HepG2 (cell line): Measurements from ENCODE around the gene EWSR1. TPM values are rescaled to one million over a fixed set of nuclear protein-coding genes. Genes with fewer than 3 reads are reported as not detected.

ENCODE experiments used
- EHMT2 ChIP-seq: fragments of 200-600 bp; sonication (generic); IDR thresholded peaks from 2 replicates; pipeline ENCODE4 v1.7.0; 2017; ENCODE audit warnings: antibody characterized with exemption, low read depth, low read length, borderline replicate concordance
- GATAD2A ChIP-seq: IDR thresholded peaks from 2 replicates; pipeline ENCODE4 v1.6.1; 2016
- HMG20A ChIP-seq: IDR thresholded peaks from 2 replicates; pipeline ENCODE4 v1.6.1; 2016; ENCODE audit warnings: borderline replicate concordance
- ISX ChIP-seq: sonication (generic); formaldehyde crosslinking; conservative IDR thresholded peaks from 2 replicates; pipeline ENCODE4 v1.5.0; 2020; ENCODE audit warnings: missing genetic modification reagents
- KDM2A ChIP-seq: sonication (generic); formaldehyde crosslinking; IDR thresholded peaks from 2 replicates; pipeline ENCODE4 v1.4.0; 2020; ENCODE audit warnings: low read depth, missing genetic modification reagents, borderline replicate concordance
- POLR2AphosphoS5 ChIP-seq: IDR thresholded peaks from 2 replicates; pipeline ENCODE4 v1.6.1; 2012; ENCODE audit warnings: low read depth, low read length
- PRMT3 ChIP-seq: sonication (generic); formaldehyde crosslinking; IDR thresholded peaks from 2 replicates; pipeline ENCODE4 v1.8.1; 2022; ENCODE audit warnings: low read depth, mild to moderate bottlenecking, moderate library complexity, missing genetic modification reagents, borderline replicate concordance
- RBM22 ChIP-seq: fragments of 200-400 bp; formaldehyde crosslinking; optimal IDR thresholded peaks from 2 replicates; pipeline ENCODE3; 2017; ENCODE audit warnings: mild to moderate bottlenecking, low read length, moderate library complexity
- SALL1 ChIP-seq: sonication (generic); formaldehyde crosslinking; IDR thresholded peaks from 2 replicates; pipeline ENCODE4 v1.8.0; 2022; ENCODE audit warnings: mild to moderate bottlenecking, missing genetic modification reagents
- TMF1 ChIP-seq: sonication (generic); formaldehyde crosslinking; IDR thresholded peaks from 2 replicates; pipeline ENCODE4 v1.8.1; 2022; ENCODE audit warnings: low read depth, missing genetic modification reagents
- XRCC5 ChIP-seq: fragments of 200-400 bp; formaldehyde crosslinking; optimal IDR thresholded peaks from 2 replicates; pipeline ENCODE3; 2017; ENCODE audit warnings: mild to moderate bottlenecking, low read length
- ZBTB38 ChIP-seq: sonication (generic); formaldehyde crosslinking; IDR thresholded peaks from 2 replicates; pipeline ENCODE4 v1.5.1; 2020; ENCODE audit warnings: mild to moderate bottlenecking, missing genetic modification reagents
- ZIK1 ChIP-seq: sonication (generic); formaldehyde crosslinking; IDR thresholded peaks from 2 replicates; pipeline ENCODE4 v1.5.0; 2020; ENCODE audit warnings: mild to moderate bottlenecking, low read depth, missing genetic modification reagents, borderline replicate concordance
- ZNF207 ChIP-seq: fragments of 450-650 bp; IDR thresholded peaks from 2 replicates; pipeline ENCODE4 v1.6.1; 2016; ENCODE audit warnings: antibody characterized with exemption, borderline replicate concordance
- ZNF33B ChIP-seq: sonication (generic); formaldehyde crosslinking; IDR thresholded peaks from 2 replicates; pipeline ENCODE4 v1.5.1; 2020; ENCODE audit warnings: mild to moderate bottlenecking, missing genetic modification reagents
- ZNF484 ChIP-seq: sonication (generic); formaldehyde crosslinking; IDR thresholded peaks from 2 replicates; pipeline ENCODE4 v1.5.1; 2020; ENCODE audit warnings: mild to moderate bottlenecking, low read depth, missing genetic modification reagents, borderline replicate concordance
- ZNF605 ChIP-seq: sonication (generic); formaldehyde crosslinking; IDR thresholded peaks from 2 replicates; pipeline ENCODE4 v1.8.0; 2022; ENCODE audit warnings: mild to moderate bottlenecking, missing genetic modification reagents
- polyA plus RNA-seq, 8 experiments: library from polyadenylated mRNA; depleted of rRNA in 3 of 8; stranded (reverse) in 7 of 8; unstranded in 1 of 8; fragments of >200 nt; fragmentation: Illumina TruSeq in 4 of 8; extraction: Trizol in 4 of 8; gene quantifications; 2 replicates each; pipeline versions ENCODE4 v1.2.1 to v1.2.3, GENCODE V29; 2011 to 2016; ENCODE audit warnings: low read depth in 4 of 8, missing spikeins in 1 of 8, mixed read lengths in 1 of 8; ENCODE audit not compliant: insufficient read depth in 1 of 8
- total RNA-seq, 5 experiments: library from RNA; depleted of rRNA; stranded (reverse); fragments of >200 nt; fragmentation: Illumina TruSeq; extraction: Trizol; gene quantifications; 2 replicates each; pipeline ENCODE4 v1.2.3, GENCODE V29; 2016; ENCODE audit warnings: low read depth in 1 of 5
- TF ChIP-seq, protein P1 (sequence below): sonication (generic); formaldehyde crosslinking; IDR thresholded peaks from 2 replicates; pipeline ENCODE4 v1.8.0; 2022; ENCODE audit warnings: mild to moderate bottlenecking, missing genetic modification reagents
- TF ChIP-seq, protein P2 (sequence below): sonication (generic); formaldehyde crosslinking; IDR thresholded peaks from 2 replicates; pipeline ENCODE4 v1.4.0; 2020; ENCODE audit warnings: missing genetic modification reagents
- TF ChIP-seq, protein P3 (sequence below): sonication (generic); formaldehyde crosslinking; IDR thresholded peaks from 2 replicates; pipeline ENCODE4 v1.9.0; 2022; ENCODE audit warnings: missing genetic modification reagents, mild to moderate bottlenecking, borderline replicate concordance
- TF ChIP-seq, protein P4 (sequence below): IDR thresholded peaks from 2 replicates; pipeline ENCODE4 v1.6.1; 2018; ENCODE audit warnings: missing genetic modification reagents, mild to moderate bottlenecking, missing compliant biosample characterization

EWSR1 gene
- total and polyA plus RNA-seq, 2 of the 13 experiments (the other 11 are each of a cell fraction or from before 2014, with no cell fraction given): 211 to 326 TPM

DNA sequence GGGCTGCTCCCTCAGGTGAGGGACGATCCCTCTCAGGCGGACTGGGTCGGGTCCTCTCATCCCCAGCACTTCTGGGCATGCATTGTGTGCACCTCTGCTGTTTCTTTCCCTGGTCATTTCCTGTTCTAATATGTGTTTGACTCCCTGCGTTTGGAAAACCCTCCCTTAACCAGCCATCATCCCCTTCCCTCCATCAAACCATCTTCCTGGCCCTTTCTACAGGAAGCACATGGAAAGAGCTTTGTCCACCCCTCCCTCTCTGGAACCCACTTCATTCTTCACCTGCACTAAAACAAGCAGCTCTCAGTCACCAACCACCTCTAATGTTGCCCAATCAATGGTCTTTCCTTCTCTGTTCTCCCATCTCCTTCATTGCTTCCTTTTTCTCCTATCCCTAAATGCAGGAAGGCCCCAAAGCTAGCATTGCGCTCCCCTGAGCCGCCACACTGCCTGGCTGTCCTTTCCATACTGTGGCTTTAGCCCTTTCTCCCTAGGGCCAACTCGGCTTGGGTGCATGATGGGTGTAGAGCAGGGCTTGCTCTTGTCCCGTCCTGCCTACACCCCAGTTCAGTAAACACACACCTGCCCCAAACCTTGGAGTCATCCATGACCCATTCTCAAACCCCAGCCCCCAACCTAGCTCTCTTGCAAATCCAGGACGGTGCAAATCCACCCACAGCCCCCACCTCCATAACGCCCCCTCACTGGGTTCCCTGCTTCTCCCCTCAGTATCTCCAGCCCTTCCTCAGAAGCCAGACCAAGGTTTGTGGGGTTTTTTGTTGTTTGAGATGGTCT lies 32.9 kb downstream of the EWSR1 start (continued):
- TF ChIP-seq ISX (no peak), ZIK1 (CRISPR knock-in tag) (no peak), EHMT2 (no peak), ZNF33B (CRISPR knock-in tag) (no peak), PRMT3 (CRISPR knock-in tag) (0 out of 2 replicates have a peak, but pooled peaks have one; percentile 51), KDM2A (peak; percentile 59; the same call in 1 of the 2 replicates), ZNF207 (no peak), SALL1 (CRISPR knock-in tag) (no peak), RBM22 (peak; percentile 97), XRCC5 (no peak), GATAD2A (no peak), POLR2AphosphoS5 (peak; percentile 54), ZBTB38 (no peak), ZNF484 (CRISPR knock-in tag) (no peak), ZNF605 (CRISPR knock-in tag) (no peak), HMG20A (no peak), TMF1 (CRISPR knock-in tag) (no peak)
- TF ChIP-seq, protein P1, sequence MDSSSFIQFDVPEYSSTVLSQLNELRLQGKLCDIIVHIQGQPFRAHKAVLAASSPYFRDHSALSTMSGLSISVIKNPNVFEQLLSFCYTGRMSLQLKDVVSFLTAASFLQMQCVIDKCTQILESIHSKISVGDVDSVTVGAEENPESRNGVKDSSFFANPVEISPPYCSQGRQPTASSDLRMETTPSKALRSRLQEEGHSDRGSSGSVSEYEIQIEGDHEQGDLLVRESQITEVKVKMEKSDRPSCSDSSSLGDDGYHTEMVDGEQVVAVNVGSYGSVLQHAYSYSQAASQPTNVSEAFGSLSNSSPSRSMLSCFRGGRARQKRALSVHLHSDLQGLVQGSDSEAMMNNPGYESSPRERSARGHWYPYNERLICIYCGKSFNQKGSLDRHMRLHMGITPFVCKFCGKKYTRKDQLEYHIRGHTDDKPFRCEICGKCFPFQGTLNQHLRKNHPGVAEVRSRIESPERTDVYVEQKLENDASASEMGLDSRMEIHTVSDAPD (CRISPR knock-in tag): no peak
- TF ChIP-seq, protein P2, sequence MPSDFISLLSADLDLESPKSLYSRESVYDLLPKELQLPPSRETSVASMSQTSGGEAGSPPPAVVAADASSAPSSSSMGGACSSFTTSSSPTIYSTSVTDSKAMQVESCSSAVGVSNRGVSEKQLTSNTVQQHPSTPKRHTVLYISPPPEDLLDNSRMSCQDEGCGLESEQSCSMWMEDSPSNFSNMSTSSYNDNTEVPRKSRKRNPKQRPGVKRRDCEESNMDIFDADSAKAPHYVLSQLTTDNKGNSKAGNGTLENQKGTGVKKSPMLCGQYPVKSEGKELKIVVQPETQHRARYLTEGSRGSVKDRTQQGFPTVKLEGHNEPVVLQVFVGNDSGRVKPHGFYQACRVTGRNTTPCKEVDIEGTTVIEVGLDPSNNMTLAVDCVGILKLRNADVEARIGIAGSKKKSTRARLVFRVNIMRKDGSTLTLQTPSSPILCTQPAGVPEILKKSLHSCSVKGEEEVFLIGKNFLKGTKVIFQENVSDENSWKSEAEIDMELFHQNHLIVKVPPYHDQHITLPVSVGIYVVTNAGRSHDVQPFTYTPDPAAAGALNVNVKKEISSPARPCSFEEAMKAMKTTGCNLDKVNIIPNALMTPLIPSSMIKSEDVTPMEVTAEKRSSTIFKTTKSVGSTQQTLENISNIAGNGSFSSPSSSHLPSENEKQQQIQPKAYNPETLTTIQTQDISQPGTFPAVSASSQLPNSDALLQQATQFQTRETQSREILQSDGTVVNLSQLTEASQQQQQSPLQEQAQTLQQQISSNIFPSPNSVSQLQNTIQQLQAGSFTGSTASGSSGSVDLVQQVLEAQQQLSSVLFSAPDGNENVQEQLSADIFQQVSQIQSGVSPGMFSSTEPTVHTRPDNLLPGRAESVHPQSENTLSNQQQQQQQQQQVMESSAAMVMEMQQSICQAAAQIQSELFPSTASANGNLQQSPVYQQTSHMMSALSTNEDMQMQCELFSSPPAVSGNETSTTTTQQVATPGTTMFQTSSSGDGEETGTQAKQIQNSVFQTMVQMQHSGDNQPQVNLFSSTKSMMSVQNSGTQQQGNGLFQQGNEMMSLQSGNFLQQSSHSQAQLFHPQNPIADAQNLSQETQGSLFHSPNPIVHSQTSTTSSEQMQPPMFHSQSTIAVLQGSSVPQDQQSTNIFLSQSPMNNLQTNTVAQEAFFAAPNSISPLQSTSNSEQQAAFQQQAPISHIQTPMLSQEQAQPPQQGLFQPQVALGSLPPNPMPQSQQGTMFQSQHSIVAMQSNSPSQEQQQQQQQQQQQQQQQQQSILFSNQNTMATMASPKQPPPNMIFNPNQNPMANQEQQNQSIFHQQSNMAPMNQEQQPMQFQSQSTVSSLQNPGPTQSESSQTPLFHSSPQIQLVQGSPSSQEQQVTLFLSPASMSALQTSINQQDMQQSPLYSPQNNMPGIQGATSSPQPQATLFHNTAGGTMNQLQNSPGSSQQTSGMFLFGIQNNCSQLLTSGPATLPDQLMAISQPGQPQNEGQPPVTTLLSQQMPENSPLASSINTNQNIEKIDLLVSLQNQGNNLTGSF: no peak
- TF ChIP-seq, protein P3, sequence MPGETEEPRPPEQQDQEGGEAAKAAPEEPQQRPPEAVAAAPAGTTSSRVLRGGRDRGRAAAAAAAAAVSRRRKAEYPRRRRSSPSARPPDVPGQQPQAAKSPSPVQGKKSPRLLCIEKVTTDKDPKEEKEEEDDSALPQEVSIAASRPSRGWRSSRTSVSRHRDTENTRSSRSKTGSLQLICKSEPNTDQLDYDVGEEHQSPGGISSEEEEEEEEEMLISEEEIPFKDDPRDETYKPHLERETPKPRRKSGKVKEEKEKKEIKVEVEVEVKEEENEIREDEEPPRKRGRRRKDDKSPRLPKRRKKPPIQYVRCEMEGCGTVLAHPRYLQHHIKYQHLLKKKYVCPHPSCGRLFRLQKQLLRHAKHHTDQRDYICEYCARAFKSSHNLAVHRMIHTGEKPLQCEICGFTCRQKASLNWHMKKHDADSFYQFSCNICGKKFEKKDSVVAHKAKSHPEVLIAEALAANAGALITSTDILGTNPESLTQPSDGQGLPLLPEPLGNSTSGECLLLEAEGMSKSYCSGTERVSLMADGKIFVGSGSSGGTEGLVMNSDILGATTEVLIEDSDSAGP (CRISPR knock-in tag): peak; percentile 25; the same call in 1 of the 2 replicates
- TF ChIP-seq, protein P4, sequence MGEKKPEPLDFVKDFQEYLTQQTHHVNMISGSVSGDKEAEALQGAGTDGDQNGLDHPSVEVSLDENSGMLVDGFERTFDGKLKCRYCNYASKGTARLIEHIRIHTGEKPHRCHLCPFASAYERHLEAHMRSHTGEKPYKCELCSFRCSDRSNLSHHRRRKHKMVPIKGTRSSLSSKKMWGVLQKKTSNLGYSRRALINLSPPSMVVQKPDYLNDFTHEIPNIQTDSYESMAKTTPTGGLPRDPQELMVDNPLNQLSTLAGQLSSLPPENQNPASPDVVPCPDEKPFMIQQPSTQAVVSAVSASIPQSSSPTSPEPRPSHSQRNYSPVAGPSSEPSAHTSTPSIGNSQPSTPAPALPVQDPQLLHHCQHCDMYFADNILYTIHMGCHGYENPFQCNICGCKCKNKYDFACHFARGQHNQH (CRISPR knock-in tag): no peak
